Loucy (cell line): ENCODE measurements around the gene ARID1B.

Experiments used
- EZH2phosphoT487 ChIP-seq: fragments of 200-600 bp; IDR thresholded peaks from 2 replicates; pipeline ENCODE4 v1.6.1; 2018; ENCODE audit warnings: antibody characterized with exemption, mild to moderate bottlenecking, moderate library complexity, borderline replicate concordance
- TF ChIP-seq, protein P1 (sequence below): fragments of 200-600 bp; sonication (generic); conservative IDR thresholded peaks from 2 replicates; pipeline ENCODE4 v1.5.1; 2014; ENCODE audit warnings: mild to moderate bottlenecking, antibody characterized with exemption, low read length

DNA sequence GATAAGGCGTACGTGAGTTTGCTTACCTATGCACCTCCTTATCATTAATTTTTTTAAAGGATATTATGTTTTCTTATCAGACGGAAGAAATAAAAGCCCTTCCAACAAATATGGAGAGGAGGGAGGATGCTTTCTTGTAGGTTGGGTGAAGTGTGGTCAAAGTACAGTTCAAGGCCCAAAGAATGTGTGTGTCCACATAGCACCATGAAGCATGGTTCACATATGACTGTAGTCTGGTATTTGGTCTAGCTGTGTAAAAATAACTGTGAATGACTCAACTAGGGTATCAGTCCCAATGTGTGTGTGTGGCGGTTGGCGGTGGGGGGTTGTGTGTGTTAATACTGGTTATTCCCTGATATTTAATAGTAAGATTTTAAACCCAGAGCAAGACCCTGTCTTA is 333.4 kb downstream of the ARID1B start:
- TF ChIP-seq, protein P1, sequence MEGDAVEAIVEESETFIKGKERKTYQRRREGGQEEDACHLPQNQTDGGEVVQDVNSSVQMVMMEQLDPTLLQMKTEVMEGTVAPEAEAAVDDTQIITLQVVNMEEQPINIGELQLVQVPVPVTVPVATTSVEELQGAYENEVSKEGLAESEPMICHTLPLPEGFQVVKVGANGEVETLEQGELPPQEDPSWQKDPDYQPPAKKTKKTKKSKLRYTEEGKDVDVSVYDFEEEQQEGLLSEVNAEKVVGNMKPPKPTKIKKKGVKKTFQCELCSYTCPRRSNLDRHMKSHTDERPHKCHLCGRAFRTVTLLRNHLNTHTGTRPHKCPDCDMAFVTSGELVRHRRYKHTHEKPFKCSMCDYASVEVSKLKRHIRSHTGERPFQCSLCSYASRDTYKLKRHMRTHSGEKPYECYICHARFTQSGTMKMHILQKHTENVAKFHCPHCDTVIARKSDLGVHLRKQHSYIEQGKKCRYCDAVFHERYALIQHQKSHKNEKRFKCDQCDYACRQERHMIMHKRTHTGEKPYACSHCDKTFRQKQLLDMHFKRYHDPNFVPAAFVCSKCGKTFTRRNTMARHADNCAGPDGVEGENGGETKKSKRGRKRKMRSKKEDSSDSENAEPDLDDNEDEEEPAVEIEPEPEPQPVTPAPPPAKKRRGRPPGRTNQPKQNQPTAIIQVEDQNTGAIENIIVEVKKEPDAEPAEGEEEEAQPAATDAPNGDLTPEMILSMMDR: no peak
- TF ChIP-seq EZH2phosphoT487: no peak
